Gastrocnemius medialis (tissue), 4 donors: ENCODE data around the gene WDR38.
A peak's percentile ranks its signal among the peaks of the same experiment; 100 is the strongest.

Experiments used
- CTCF ChIP-seq, 5 experiments: fragments of 450-650 bp in 3 of 5; fragments of 200-600 bp in 2 of 5; sonication (generic) in 2 of 5; IDR thresholded peaks in 4 of 5; conservative IDR thresholded peaks in 1 of 5; 1 replicate in 4 of 5; 2 replicates in 1 of 5; pipeline ENCODE4 v1.5.1; 2016 to 2019; ENCODE audit warnings: antibody characterized with exemption in 5 of 5, mild to moderate bottlenecking in 3 of 5, moderate library complexity in 3 of 5
- POLR2A ChIP-seq, 2 donors: fragments of 450-650 bp; IDR thresholded peaks; one replicate each; pipeline ENCODE4 v1.6.1; 2017; ENCODE audit warnings: antibody characterized with exemption in 2 of 2, mild to moderate bottlenecking in 2 of 2, moderate library complexity in 2 of 2

DNA sequence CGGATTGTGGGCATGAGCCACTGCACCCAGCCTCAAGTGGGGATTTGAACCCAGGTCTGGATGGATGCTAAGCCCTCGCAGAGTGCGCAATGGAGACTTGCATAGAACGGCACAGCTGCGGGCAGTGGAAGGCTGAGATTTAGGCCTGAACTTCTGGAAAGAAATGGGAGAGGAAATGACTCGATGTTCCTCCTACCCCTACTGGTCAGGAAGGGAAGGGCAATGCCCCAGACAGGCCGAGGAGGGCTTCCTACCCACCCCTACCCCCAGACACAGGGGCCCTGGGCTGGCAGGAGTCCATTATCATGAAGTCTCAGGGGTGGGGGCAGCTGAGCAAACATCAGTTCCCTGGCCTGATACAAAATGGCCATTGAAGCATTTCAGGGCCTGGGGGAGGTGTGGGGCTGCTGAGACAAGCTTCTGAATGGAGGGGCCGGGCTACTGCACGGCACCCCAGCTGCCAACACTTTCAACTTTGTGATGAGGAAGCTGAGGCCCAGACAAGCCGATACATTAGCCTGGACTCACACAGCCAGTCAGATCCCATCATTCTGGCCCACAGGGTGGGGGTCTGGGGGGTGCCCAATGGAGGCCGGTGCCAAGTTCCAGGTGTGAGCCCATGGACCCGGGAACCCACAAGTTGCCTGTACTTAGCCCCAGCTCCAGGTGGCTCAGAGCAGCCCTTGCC is 13.5 kb upstream of the WDR38 start:
- TF ChIP-seq CTCF (IDR thresholded peaks at IDR 0.05 in 4 of 5, conservative IDR thresholded peaks at IDR 0.05 in 1 of 5) (peak; percentile 49 to 80 (median 65)), POLR2A (IDR thresholded peaks at IDR 0.05) (no peak)
